Epithelial cell of esophagus (primary cell): Measurements from ENCODE around the gene CCDC175.

ENCODE experiments used
- DNase-seq: peaks from one replicate; pipeline ENCODE4 v3.0.0; 2010; ENCODE audit warnings: low read depth
- H3K4me3 ChIP-seq: 2 replicates; pipeline ENCODE4 v1.5.1; 2011; ENCODE audit warnings: mild to moderate bottlenecking, low read length, control low read depth
- TF ChIP-seq, protein P1 (sequence below): IDR thresholded peaks from 2 replicates; pipeline ENCODE4 v1.5.1; 2011; ENCODE audit warnings: low read depth, mild to moderate bottlenecking, low read length, control low read depth, inconsistent platforms; ENCODE audit not compliant: insufficient read depth; ENCODE audit errors: missing control alignments

Gene CCDC175

GRCh38 chr14:59483819-59484638 lies 92.6 kb downstream of the CCDC175 start, which contains the start of the genes JKAMP and L3HYPDH:
JKAMP (plus strand) TSS chr14:59484517; CDS start chr14:59484590, 73 bp downstream.
L3HYPDH (minus strand) TSS chr14:59484408; CDS start chr14:59484316, 92 bp downstream.
- TF ChIP-seq, protein P1, sequence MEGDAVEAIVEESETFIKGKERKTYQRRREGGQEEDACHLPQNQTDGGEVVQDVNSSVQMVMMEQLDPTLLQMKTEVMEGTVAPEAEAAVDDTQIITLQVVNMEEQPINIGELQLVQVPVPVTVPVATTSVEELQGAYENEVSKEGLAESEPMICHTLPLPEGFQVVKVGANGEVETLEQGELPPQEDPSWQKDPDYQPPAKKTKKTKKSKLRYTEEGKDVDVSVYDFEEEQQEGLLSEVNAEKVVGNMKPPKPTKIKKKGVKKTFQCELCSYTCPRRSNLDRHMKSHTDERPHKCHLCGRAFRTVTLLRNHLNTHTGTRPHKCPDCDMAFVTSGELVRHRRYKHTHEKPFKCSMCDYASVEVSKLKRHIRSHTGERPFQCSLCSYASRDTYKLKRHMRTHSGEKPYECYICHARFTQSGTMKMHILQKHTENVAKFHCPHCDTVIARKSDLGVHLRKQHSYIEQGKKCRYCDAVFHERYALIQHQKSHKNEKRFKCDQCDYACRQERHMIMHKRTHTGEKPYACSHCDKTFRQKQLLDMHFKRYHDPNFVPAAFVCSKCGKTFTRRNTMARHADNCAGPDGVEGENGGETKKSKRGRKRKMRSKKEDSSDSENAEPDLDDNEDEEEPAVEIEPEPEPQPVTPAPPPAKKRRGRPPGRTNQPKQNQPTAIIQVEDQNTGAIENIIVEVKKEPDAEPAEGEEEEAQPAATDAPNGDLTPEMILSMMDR = peak; percentile 17
- DNase-seq = peak; percentile 96
- H3K4me3 ChIP-seq = peak within 1 kb of the TSS; percentile 64

DNA sequence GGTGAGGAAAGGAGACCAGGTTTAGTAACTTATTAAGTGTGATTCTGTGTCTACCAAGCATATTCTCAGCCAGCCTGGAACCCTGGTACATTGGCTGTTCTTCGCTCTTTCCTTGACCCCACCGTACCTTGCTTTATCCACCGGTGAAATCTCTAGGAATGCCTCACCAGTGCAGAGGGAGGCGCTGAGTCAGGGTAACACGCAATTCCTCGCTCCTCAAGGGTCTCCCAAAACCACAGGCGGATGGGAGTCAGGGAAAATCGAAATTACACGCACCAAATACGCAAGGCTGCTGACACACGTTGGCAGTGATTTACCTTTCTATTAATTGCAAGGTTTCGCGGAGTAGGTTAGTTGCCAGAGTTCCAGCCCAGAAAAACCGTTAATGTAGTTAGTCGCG lies 93.2 kb downstream of the CCDC175 start:
- TF ChIP-seq, protein P1 = no peak
- peak; percentile 52 for DNase-seq
- H3K4me3 ChIP-seq = peak overlapping the region; percentile 64

- DNase-seq = peak; percentile 93
- TF ChIP-seq, protein P1 = no peak
- peak overlapping the region; percentile 64 for H3K4me3 ChIP-seq
Observed at GRCh38 chr14:59482541-59483331, 93.9 kb downstream of the CCDC175 start.

- TF ChIP-seq, protein P1 = no peak
- peak overlapping the region; percentile 64 for H3K4me3 ChIP-seq
- DNase-seq = peak; percentile 49
Observed at GRCh38 chr14:59481871-59482540, 94.6 kb downstream of the CCDC175 start.

GRCh38 chr14:59481407-59481806 lies 95.2 kb downstream of the CCDC175 start:
- H3K4me3 ChIP-seq = no peak overlapping the region
- TF ChIP-seq, protein P1 = no peak
- DNase-seq = no peak

GRCh38 chr14:59480166-59480565 lies 96.4 kb downstream of the CCDC175 start:
- DNase-seq = no peak
- TF ChIP-seq, protein P1 = no peak
- H3K4me3 ChIP-seq = no peak overlapping the region
